ENCODE results near the gene MAML2. TPM values are rescaled to one million over a fixed set of nuclear protein-coding genes. Genes with fewer than 3 reads are reported as not detected.

The MAML2 gene
- total and polyA plus RNA-seq, 2 experiments from 2014 or later, result 2.0 to 7.1 TPM

DNA sequence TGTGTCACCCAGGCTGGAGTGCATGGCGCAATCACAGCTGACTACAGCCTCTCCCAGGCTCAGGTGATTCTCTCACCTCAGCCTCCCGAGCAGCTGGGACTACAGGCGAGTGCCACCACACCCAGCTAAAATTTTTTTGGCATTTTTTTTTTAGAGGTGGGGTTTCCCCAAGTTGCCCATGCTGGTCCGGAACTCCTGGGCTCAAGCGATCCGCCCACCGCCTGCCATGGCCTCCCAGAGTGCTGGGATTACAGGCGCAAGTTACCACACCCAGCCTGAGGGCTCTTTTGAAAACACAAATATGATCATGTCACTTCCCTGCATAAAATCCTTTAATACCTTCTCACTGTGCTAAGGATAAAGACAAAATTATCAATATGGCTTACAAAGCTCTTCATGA, 88.1 kb downstream of the MAML2 start:
- Histone ChIP-seq H3K4me1 (ENCODE audit: insufficient read depth) (peaks cover 27% of the 10 kb centered on the region), H2AFZ (no peak overlapping the region), H3F3A (replicated peaks; ENCODE audit: low read depth) (no peaks in the 10 kb centered on the region), H3K27me3 (ENCODE audit: insufficient read depth) (no peaks in the 10 kb centered on the region), H3K36me3 (ENCODE audit: insufficient read depth) (no peaks in the 10 kb centered on the region), H3K9me2 (ENCODE audit: insufficient read depth) (no peaks in the 10 kb centered on the region), H3K4me3 (no peak overlapping the region), H4K20me1 (replicated peaks; ENCODE audit: insufficient read depth) (no peaks in the 10 kb centered on the region), H3K27ac (ENCODE audit: low read depth) (no peak overlapping the region), H3K4me2 (no peak overlapping the region), H3K79me2 (replicated peaks; ENCODE audit: insufficient read depth) (no peaks in the 10 kb centered on the region; the same call in 1 of the 2 replicates)
- TF ChIP-seq EZH2 (IDR thresholded peaks at IDR 0.05; ENCODE audit: low read depth, unreplicated experiment) (no peak), ZNF462 (CRISPR knock-in tag; IDR thresholded peaks at IDR 0.05) (no peak), EZH2phosphoT487 (IDR thresholded peaks at IDR 0.05; ENCODE audit: unreplicated experiment) (no peak), ZNF114 (CRISPR knock-in tag; IDR thresholded peaks at IDR 0.05) (no peak)
- TF ChIP-seq, protein P1, sequence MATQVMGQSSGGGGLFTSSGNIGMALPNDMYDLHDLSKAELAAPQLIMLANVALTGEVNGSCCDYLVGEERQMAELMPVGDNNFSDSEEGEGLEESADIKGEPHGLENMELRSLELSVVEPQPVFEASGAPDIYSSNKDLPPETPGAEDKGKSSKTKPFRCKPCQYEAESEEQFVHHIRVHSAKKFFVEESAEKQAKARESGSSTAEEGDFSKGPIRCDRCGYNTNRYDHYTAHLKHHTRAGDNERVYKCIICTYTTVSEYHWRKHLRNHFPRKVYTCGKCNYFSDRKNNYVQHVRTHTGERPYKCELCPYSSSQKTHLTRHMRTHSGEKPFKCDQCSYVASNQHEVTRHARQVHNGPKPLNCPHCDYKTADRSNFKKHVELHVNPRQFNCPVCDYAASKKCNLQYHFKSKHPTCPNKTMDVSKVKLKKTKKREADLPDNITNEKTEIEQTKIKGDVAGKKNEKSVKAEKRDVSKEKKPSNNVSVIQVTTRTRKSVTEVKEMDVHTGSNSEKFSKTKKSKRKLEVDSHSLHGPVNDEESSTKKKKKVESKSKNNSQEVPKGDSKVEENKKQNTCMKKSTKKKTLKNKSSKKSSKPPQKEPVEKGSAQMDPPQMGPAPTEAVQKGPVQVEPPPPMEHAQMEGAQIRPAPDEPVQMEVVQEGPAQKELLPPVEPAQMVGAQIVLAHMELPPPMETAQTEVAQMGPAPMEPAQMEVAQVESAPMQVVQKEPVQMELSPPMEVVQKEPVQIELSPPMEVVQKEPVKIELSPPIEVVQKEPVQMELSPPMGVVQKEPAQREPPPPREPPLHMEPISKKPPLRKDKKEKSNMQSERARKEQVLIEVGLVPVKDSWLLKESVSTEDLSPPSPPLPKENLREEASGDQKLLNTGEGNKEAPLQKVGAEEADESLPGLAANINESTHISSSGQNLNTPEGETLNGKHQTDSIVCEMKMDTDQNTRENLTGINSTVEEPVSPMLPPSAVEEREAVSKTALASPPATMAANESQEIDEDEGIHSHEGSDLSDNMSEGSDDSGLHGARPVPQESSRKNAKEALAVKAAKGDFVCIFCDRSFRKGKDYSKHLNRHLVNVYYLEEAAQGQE (IDR thresholded peaks at IDR 0.05; ENCODE audit: unreplicated experiment), result no peak
- ATAC-seq (no peak), DNase-seq (ENCODE audit: low spot score) (no peak)
- peaks cover 44% of the 10 kb centered on the region for H3K4me1 Mint-ChIP-seq
- no peak overlapping the region for H3K4me3 Mint-ChIP-seq
- no peaks in the 10 kb centered on the region for H3K36me3 Mint-ChIP-seq (ENCODE audit: low read depth)
- H3K27me3 Mint-ChIP-seq (ENCODE audit: insufficient read depth, low read depth, poor library complexity), result no peaks in the 10 kb centered on the region
- H3K27ac Mint-ChIP-seq, result no peak overlapping the region
- H3K9me3 Mint-ChIP-seq, result no peaks in the 10 kb centered on the region

Data from GM23338 (cell line).